DND-41 (cell line): ENCODE results near the gene GABRA4.

Experiments used
- EZH2 ChIP-seq: IDR thresholded peaks from 3 replicates; pipeline ENCODE4 v1.6.1; 2012; ENCODE audit warnings: borderline replicate concordance, low read depth, mild to moderate bottlenecking, moderate library complexity, low read length, inconsistent platforms; ENCODE audit not compliant: severe bottlenecking
- TF ChIP-seq, protein P1 (sequence below): IDR thresholded peaks from 2 replicates; pipeline ENCODE4 v1.5.1; 2012; ENCODE audit warnings: borderline replicate concordance, low read length, moderate library complexity, mild to moderate bottlenecking; ENCODE audit not compliant: poor library complexity, severe bottlenecking; ENCODE audit errors: extremely low read depth

DNA sequence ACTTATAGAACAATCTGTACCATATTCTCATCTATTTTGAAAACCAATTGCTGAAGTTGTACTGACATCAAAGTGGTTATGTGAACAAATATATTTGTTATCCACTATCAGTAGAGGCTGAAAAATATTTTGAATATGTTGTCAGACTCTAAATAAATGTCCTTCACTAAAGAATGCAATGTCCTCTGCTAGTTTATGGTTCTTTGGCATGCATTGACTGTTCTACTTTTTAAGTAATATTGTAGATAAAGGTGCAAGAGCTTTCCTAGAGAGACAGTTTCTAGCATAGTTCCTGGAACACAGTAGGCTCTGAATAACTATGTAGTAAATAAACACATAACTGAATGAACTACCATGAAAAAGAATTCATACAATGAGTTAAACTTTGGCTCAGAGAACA lies 66.2 kb downstream of the GABRA4 start:
- TF ChIP-seq, protein P1, sequence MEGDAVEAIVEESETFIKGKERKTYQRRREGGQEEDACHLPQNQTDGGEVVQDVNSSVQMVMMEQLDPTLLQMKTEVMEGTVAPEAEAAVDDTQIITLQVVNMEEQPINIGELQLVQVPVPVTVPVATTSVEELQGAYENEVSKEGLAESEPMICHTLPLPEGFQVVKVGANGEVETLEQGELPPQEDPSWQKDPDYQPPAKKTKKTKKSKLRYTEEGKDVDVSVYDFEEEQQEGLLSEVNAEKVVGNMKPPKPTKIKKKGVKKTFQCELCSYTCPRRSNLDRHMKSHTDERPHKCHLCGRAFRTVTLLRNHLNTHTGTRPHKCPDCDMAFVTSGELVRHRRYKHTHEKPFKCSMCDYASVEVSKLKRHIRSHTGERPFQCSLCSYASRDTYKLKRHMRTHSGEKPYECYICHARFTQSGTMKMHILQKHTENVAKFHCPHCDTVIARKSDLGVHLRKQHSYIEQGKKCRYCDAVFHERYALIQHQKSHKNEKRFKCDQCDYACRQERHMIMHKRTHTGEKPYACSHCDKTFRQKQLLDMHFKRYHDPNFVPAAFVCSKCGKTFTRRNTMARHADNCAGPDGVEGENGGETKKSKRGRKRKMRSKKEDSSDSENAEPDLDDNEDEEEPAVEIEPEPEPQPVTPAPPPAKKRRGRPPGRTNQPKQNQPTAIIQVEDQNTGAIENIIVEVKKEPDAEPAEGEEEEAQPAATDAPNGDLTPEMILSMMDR: no peak
- TF ChIP-seq EZH2: no peak
